Activated naive CD4-positive, alpha-beta T cell (primary cell): ENCODE results near the gene JARID2.
"Not testable (repeated sequence)": the region's sequence is repeated elsewhere in the genome, so short reads cannot be mapped to it uniquely, and the experiment has no call there.

Experiments used
- DNase-seq, 4 experiments: peaks; one replicate each; lab custom pipeline; 2025; lab: John Stamatoyannopoulos, UW

Gene JARID2

GRCh38 chr6:15310680-15311079 lies 64.8 kb downstream of the JARID2 start:
- no peak for DNase-seq

- no peak for DNase-seq
Observed at GRCh38 chr6:15312500-15312899, 66.6 kb downstream of the JARID2 start.

- DNase-seq = no peak
Observed at GRCh38 chr6:15313367-15313766, 67.5 kb downstream of the JARID2 start.

- DNase-seq = no peak
Observed at GRCh38 chr6:15316754-15317153, 70.9 kb downstream of the JARID2 start.

- no peak for DNase-seq
Observed at GRCh38 chr6:15317251-15317650, 71.4 kb downstream of the JARID2 start.

GRCh38 chr6:15317934-15318902 lies 72.3 kb downstream of the JARID2 start:
- no peak for DNase-seq

GRCh38 chr6:15319677-15320076 lies 73.8 kb downstream of the JARID2 start:
- DNase-seq = no peak

- no peak for DNase-seq
Observed at GRCh38 chr6:15320693-15321092, 74.8 kb downstream of the JARID2 start.

GRCh38 chr6:15322184-15322583 lies 76.3 kb downstream of the JARID2 start:
- no peak for DNase-seq

- DNase-seq = no peak
Observed at GRCh38 chr6:15322781-15323536, 77.1 kb downstream of the JARID2 start.

GRCh38 chr6:15323611-15324010 lies 77.7 kb downstream of the JARID2 start:
- DNase-seq = not testable (repeated sequence)

- no peak for DNase-seq
Observed at GRCh38 chr6:15324427-15324985, 78.6 kb downstream of the JARID2 start.

GRCh38 chr6:15325540-15325955 lies 79.7 kb downstream of the JARID2 start:
- no peak for DNase-seq

- no peak for DNase-seq
Observed at GRCh38 chr6:15326067-15326614, 80.3 kb downstream of the JARID2 start.

GRCh38 chr6:15327271-15327670 lies 81.4 kb downstream of the JARID2 start:
- DNase-seq = peak in 1 of 4 experiments; percentile 25

- DNase-seq = no peak
Observed at GRCh38 chr6:15329197-15329671, 83.4 kb downstream of the JARID2 start.

- DNase-seq = no peak
Observed at GRCh38 chr6:15330174-15330944, 84.5 kb downstream of the JARID2 start.

GRCh38 chr6:15331143-15331542 lies 85.3 kb downstream of the JARID2 start:
- DNase-seq = no peak

GRCh38 chr6:15331629-15332251 lies 85.9 kb downstream of the JARID2 start:
- no peak for DNase-seq

- no peak for DNase-seq
Observed at GRCh38 chr6:15332446-15332845, 86.6 kb downstream of the JARID2 start.

- no peak for DNase-seq
Observed at GRCh38 chr6:15335385-15335784, 89.5 kb downstream of the JARID2 start.
